Adrenal gland (tissue), 5 donors: Measurements from ENCODE around the gene NNT.

Experiments used
- POLR2A ChIP-seq, 2 donors: fragments of 450-650 bp; IDR thresholded peaks; one replicate each; pipeline ENCODE4 v1.6.1; 2017; ENCODE audit warnings: antibody characterized with exemption in 2 of 2, mild to moderate bottlenecking in 2 of 2, moderate library complexity in 1 of 2
- TF ChIP-seq, protein P1 (sequence below), 6 experiments: fragments of 450-650 bp in 4 of 6; fragments of 200-600 bp in 2 of 6; sonication (generic) in 1 of 6; IDR thresholded peaks; 1 replicate in 5 of 6; 2 replicates in 1 of 6; pipeline versions ENCODE4 v1.5.1 to v1.8.0; 2016 to 2021; ENCODE audit warnings: antibody characterized with exemption in 6 of 6, mild to moderate bottlenecking in 2 of 6, moderate library complexity in 1 of 6
- donor health status: DM: no; HTN: no; CAD: no.

DNA sequence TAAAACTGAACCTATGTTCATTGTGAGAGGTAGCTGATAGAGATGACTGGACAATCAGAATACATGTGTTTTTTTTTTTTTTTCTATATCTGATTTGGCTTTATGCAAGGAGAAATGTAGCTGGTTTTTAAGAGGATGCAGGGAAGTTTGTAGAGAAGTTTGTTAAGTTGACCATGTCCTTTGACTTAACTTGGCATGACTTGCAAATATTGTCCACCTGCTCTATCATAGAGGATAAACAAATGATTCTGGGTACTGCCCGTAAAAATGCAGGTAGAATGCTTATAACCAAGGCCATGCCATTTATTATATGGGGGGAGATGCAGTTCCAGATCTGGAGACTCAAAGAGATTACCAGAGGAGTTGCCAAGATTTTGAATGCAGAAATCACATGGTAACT is 13.7 kb upstream of the NNT start:
- TF ChIP-seq, protein P1, sequence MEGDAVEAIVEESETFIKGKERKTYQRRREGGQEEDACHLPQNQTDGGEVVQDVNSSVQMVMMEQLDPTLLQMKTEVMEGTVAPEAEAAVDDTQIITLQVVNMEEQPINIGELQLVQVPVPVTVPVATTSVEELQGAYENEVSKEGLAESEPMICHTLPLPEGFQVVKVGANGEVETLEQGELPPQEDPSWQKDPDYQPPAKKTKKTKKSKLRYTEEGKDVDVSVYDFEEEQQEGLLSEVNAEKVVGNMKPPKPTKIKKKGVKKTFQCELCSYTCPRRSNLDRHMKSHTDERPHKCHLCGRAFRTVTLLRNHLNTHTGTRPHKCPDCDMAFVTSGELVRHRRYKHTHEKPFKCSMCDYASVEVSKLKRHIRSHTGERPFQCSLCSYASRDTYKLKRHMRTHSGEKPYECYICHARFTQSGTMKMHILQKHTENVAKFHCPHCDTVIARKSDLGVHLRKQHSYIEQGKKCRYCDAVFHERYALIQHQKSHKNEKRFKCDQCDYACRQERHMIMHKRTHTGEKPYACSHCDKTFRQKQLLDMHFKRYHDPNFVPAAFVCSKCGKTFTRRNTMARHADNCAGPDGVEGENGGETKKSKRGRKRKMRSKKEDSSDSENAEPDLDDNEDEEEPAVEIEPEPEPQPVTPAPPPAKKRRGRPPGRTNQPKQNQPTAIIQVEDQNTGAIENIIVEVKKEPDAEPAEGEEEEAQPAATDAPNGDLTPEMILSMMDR (IDR thresholded peaks at IDR 0.05): no peak
- no peak for TF ChIP-seq POLR2A (IDR thresholded peaks at IDR 0.05)
